Measurements from ENCODE around the gene MAN1A2. TPM values are rescaled to one million over a fixed set of nuclear protein-coding genes. Genes with fewer than 3 reads are reported as not detected.

Gene MAN1A2
- total RNA-seq, 1 experiment from 2014 or later = 28.7 TPM

DNA sequence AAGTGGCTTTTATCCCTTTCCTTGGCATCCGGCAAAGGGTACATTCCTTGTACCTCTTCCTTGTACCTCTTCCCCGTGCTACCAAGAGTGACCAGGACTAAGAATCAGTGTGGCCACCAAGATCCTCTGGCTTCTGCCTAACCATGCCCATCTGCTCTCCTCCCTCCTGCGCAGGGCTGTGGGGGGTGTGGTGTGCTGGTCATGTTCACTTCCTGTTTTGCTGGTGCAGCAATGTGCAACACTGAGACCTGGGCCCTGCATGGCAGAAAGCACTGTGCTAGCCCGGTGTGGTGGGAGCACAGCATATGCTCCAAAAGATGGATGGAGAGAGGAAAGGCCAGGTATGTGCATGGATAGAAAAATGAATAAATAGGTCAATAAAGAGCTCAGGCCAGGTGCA, 205.3 kb downstream of the MAN1A2 start:
- ChIA-PET CTCF (no interaction called here), POLR2A (no interaction called here)
- no TSS peak for BruUV-seq (replicated peaks)
- Histone ChIP-seq H3K27me3 (ENCODE audit: control insufficient read depth, insufficient read depth, low read length) (no peaks in the 10 kb centered on the region), H3K9me3 (ENCODE audit: control insufficient read depth, insufficient read depth, low read depth, low read length) (no peaks in the 10 kb centered on the region), H3K36me3 (ENCODE audit: control insufficient read depth, insufficient read depth, low read length) (no peaks in the 10 kb centered on the region), H3K4me1 (ENCODE audit: control insufficient read depth, insufficient read depth, low read length) (no peaks in the 10 kb centered on the region), H3K27ac (ENCODE audit: low read length) (no peak overlapping the region), H3K4me3 (ENCODE audit: low read depth in 2 of 2, low read length in 2 of 2) (no peak overlapping the region)
- intact Hi-C loops (cut with micrococcal nuclease; ENCODE audit: unreplicated experiment) = no loop called here
- DNase-seq (ENCODE audit: low read depth, low spot score) (no peak), ATAC-seq (no peak)
- in situ Hi-C loops (cut with HindIII; ENCODE audit: low pct_unique_long_range_greater_than_20kb, low sequenced_read_pairs) = no loop called here
- TF ChIP-seq TCF7L2 (IDR thresholded peaks at IDR 0.05; ENCODE audit: low read depth, low read length) = no peak
- TF ChIP-seq, protein P1, sequence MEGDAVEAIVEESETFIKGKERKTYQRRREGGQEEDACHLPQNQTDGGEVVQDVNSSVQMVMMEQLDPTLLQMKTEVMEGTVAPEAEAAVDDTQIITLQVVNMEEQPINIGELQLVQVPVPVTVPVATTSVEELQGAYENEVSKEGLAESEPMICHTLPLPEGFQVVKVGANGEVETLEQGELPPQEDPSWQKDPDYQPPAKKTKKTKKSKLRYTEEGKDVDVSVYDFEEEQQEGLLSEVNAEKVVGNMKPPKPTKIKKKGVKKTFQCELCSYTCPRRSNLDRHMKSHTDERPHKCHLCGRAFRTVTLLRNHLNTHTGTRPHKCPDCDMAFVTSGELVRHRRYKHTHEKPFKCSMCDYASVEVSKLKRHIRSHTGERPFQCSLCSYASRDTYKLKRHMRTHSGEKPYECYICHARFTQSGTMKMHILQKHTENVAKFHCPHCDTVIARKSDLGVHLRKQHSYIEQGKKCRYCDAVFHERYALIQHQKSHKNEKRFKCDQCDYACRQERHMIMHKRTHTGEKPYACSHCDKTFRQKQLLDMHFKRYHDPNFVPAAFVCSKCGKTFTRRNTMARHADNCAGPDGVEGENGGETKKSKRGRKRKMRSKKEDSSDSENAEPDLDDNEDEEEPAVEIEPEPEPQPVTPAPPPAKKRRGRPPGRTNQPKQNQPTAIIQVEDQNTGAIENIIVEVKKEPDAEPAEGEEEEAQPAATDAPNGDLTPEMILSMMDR (IDR thresholded peaks at IDR 0.05) = no peak
- TF ChIP-seq, protein P2, sequence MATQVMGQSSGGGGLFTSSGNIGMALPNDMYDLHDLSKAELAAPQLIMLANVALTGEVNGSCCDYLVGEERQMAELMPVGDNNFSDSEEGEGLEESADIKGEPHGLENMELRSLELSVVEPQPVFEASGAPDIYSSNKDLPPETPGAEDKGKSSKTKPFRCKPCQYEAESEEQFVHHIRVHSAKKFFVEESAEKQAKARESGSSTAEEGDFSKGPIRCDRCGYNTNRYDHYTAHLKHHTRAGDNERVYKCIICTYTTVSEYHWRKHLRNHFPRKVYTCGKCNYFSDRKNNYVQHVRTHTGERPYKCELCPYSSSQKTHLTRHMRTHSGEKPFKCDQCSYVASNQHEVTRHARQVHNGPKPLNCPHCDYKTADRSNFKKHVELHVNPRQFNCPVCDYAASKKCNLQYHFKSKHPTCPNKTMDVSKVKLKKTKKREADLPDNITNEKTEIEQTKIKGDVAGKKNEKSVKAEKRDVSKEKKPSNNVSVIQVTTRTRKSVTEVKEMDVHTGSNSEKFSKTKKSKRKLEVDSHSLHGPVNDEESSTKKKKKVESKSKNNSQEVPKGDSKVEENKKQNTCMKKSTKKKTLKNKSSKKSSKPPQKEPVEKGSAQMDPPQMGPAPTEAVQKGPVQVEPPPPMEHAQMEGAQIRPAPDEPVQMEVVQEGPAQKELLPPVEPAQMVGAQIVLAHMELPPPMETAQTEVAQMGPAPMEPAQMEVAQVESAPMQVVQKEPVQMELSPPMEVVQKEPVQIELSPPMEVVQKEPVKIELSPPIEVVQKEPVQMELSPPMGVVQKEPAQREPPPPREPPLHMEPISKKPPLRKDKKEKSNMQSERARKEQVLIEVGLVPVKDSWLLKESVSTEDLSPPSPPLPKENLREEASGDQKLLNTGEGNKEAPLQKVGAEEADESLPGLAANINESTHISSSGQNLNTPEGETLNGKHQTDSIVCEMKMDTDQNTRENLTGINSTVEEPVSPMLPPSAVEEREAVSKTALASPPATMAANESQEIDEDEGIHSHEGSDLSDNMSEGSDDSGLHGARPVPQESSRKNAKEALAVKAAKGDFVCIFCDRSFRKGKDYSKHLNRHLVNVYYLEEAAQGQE (IDR thresholded peaks at IDR 0.05; ENCODE audit: insufficient read depth in 1 of 2, low read depth in 2 of 2, low read length in 1 of 2) = no peak
- TF ChIP-seq POLR2AphosphoS5 (IDR thresholded peaks at IDR 0.05; ENCODE audit: low read depth, low read length) = no peak
- no peak for TF ChIP-seq SIN3A (IDR thresholded peaks at IDR 0.05; ENCODE audit: borderline replicate concordance, insufficient read depth, low read depth, low read length)

DNA sequence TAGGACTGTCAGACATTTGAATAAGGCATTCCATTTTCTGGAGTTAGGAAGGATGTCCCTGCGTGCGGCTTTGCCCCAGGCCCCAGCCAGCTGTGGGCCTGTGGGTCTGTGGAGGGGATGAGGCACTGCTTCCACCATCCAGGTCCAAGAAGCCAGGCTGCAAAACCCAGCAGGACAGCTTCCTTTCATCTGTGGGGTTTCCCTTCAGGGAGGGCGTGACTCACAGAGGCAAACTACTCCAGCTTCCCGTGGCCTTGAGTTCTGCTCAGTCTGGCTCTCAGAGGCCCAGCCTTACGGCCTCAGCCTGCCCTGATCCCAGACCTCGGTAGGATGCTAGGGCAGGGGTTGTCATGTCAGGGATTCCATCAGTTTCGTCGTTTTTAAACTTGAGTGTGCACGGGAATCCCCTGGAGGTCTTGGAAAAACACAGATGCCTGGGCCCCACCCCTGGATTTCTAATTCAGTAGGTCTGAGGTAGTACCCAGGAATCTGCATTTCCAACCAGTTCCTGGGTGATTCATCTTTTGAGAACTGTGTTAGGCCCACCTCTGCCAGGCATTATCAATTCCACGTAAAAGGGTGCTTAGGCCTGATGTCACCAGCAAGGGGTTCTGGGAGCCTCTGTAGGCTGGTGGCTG, 206.3 kb downstream of the MAN1A2 start:
- no TSS peak for BruUV-seq (replicated peaks)
- no peaks in the 10 kb centered on the region for H3K27me3 ChIP-seq (ENCODE audit: control insufficient read depth, insufficient read depth, low read length)
- H3K4me1 ChIP-seq (ENCODE audit: control insufficient read depth, insufficient read depth, low read length) = no peaks in the 10 kb centered on the region
- ATAC-seq (no peak), DNase-seq (ENCODE audit: low read depth, low spot score) (no peak)
- H3K9me3 ChIP-seq (ENCODE audit: control insufficient read depth, insufficient read depth, low read depth, low read length) = no peaks in the 10 kb centered on the region
- CTCF ChIA-PET = no interaction called here
- no peak overlapping the region for H3K4me3 ChIP-seq (ENCODE audit: low read depth in 2 of 2, low read length in 2 of 2)
- POLR2A ChIA-PET = interaction anchor here (0.5 kb wide), 1 partner anchor 51 kb away, joined by 3 read pairs; no protein-coding TSS in a partner anchor
- in situ Hi-C loops (cut with HindIII; ENCODE audit: low pct_unique_long_range_greater_than_20kb, low sequenced_read_pairs) = no loop called here
- no peaks in the 10 kb centered on the region for H3K36me3 ChIP-seq (ENCODE audit: control insufficient read depth, insufficient read depth, low read length)
- TF ChIP-seq TCF7L2 (IDR thresholded peaks at IDR 0.05; ENCODE audit: low read depth, low read length) (no peak), SIN3A (IDR thresholded peaks at IDR 0.05; ENCODE audit: borderline replicate concordance, insufficient read depth, low read depth, low read length) (no peak), POLR2AphosphoS5 (IDR thresholded peaks at IDR 0.05; ENCODE audit: low read depth, low read length) (no peak)
- TF ChIP-seq, protein P2 (IDR thresholded peaks at IDR 0.05; ENCODE audit: insufficient read depth in 1 of 2, low read depth in 2 of 2, low read length in 1 of 2) = no peak
- TF ChIP-seq, protein P1 (IDR thresholded peaks at IDR 0.05) = no peak
- no peak overlapping the region for H3K27ac ChIP-seq (ENCODE audit: low read length)
- intact Hi-C loops (cut with micrococcal nuclease; ENCODE audit: unreplicated experiment) = no loop called here

Data from Panc1 (cell line).